Rectal smooth muscle tissue (tissue), 1 donor: Measurements from ENCODE around the gene CALB2.

Experiments used
- H3K27ac ChIP-seq: one replicate; pipeline ENCODE4 v1.7.0; 2013; ENCODE audit warnings: low read depth, low read length, inconsistent platforms
- H3K27me3 ChIP-seq: one replicate; pipeline ENCODE4 v1.7.0; 2013; ENCODE audit warnings: low read length; ENCODE audit not compliant: control insufficient read depth, insufficient read depth
- H3K36me3 ChIP-seq: one replicate; pipeline ENCODE4 v1.7.0; 2013; ENCODE audit warnings: low read length; ENCODE audit not compliant: control insufficient read depth, insufficient read depth
- H3K4me1 ChIP-seq: one replicate; pipeline ENCODE4 v1.7.0; 2013; ENCODE audit warnings: low read length; ENCODE audit not compliant: control insufficient read depth, insufficient read depth
- H3K4me3 ChIP-seq: one replicate; pipeline ENCODE4 v1.7.0; 2013; ENCODE audit warnings: low read length
- H3K9ac ChIP-seq: one replicate; pipeline ENCODE4 v1.7.0; 2013; ENCODE audit warnings: low read length

CALB2 gene

DNA sequence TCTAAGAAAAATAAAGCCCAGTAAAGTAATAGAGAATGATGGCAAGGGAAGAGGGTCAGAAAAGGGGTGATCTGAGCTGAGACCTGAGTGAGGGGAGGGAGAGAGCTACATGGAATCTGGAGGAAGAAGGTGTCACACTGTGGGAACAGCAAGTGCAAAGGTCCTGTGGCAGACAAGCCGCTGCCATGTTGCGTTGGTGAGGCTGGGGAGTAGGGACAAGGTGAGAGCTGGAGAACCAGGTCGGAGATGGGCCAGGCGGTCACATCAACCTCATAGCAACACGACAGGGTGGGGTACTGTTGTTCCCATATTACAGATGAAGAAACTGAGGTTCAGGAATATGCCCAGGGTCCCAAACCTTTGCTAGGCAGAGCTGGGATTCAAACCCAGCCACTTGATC, 16.6 kb upstream of the CALB2 start:
- Histone ChIP-seq H3K4me1 (no peaks in the 10 kb centered on the region), H3K27me3 (no peaks in the 10 kb centered on the region), H3K9ac (no peak overlapping the region)

GRCh38 chr16:71343078-71343477, 15.4 kb upstream of the CALB2 start:
- no peaks in the 10 kb centered on the region for H3K27me3 ChIP-seq
- no peak overlapping the region for H3K9ac ChIP-seq
- H3K27ac ChIP-seq, result no peak overlapping the region

More for the DNA sequence above, 16.6 kb upstream of the CALB2 start:
- H3K27ac ChIP-seq, result no peak overlapping the region
- no peak overlapping the region for H3K4me3 ChIP-seq
- no peaks in the 10 kb centered on the region for H3K36me3 ChIP-seq

DNA sequence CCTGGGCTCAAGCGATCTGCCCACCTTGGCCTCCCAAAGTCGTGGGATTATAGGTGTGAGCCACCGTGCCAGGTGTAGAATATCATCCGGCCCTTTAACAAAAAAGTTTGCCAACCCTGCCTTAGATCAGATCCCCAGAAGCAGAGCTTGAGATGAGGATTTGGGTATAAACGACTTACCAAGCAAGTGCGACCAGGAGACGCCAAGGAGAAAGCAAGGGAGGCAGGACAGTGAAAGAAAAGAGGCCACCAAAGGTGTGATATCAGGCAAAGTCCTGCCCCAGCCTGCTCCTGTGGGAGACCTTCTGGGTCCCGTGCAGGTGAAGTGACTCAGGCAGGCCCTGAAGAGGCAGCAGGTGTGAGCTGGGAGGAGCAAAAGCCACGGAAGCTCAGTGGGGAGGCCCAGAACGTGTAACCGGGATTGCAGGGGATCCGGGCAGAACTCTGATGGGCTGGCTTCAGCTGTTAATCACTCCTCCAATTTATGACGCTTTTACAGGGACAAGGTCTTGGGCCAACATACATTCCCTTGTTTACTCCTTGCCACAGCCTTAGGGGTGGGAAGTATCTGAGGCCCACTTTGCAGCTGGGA, 14.1 kb upstream of the CALB2 start:
- no peak overlapping the region for H3K4me3 ChIP-seq
- no peaks in the 10 kb centered on the region for H3K27me3 ChIP-seq
- no peak overlapping the region for H3K9ac ChIP-seq
- no peaks in the 10 kb centered on the region for H3K36me3 ChIP-seq
- no peaks in the 10 kb centered on the region for H3K4me1 ChIP-seq
- H3K27ac ChIP-seq, result no peak overlapping the region

More at GRCh38 chr16:71343078-71343477, 15.4 kb upstream of the CALB2 start:
- Histone ChIP-seq H3K36me3 (no peaks in the 10 kb centered on the region), H3K4me3 (no peak overlapping the region), H3K4me1 (no peaks in the 10 kb centered on the region)

- H3K9ac ChIP-seq, result no peak overlapping the region
- H3K4me3 ChIP-seq, result no peak overlapping the region
- H3K27ac ChIP-seq, result no peak overlapping the region
- no peaks in the 10 kb centered on the region for H3K36me3 ChIP-seq
- H3K27me3 ChIP-seq, result no peaks in the 10 kb centered on the region
- H3K4me1 ChIP-seq, result no peaks in the 10 kb centered on the region
These were observed 13.5 kb upstream of the CALB2 start for GRCh38 chr16:71345031-71345430.

- Histone ChIP-seq H3K36me3 (no peaks in the 10 kb centered on the region), H3K4me3 (no peak overlapping the region), H3K9ac (no peak overlapping the region), H3K27ac (no peak overlapping the region), H3K27me3 (no peaks in the 10 kb centered on the region), H3K4me1 (no peaks in the 10 kb centered on the region)
These were observed 11.4 kb upstream of the CALB2 start for GRCh38 chr16:71347146-71347545.

DNA sequence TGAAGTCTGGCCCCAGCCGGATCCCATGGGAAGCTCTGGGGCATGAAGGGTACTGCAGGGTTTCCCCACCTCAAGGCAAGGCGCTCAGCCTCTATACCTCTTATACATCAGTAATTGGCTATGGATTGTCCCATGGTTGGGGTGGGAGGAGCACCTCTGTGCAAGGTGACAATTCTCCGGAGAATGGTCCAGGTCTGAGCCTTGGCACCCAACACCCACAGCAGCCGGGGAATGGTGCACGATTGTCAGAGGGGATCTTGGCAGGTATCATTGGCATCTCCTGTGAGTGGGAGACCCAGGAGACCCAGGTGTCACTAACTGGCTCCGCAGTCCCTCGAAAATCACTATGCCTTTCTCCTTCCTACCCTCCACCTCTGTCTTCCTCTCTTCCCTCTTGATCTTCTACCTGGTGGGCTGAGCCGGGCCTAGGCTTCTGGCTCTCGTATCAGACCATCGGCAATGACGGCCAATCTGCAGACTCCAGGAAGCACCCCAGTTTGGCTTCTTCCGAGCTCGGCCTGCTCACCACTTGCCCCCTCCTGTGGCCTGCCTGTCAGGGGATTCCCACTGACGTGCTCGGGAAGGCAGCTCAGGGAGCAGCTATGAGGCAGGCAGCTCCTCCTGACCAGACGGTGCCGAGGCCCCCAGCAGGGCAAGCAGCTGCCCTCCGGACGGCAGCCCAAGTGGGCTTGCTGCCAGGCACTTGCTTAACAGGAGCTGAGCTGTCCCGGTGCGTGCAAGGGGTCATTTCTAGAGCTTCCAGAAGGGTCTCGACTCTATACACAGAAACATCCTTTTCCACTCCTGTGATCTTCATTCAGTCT, 10.0 kb upstream of the CALB2 start:
- H3K9ac ChIP-seq, result no peak overlapping the region
- H3K36me3 ChIP-seq, result no peaks in the 10 kb centered on the region
- no peaks in the 10 kb centered on the region for H3K27me3 ChIP-seq
- H3K4me1 ChIP-seq, result no peaks in the 10 kb centered on the region
- H3K27ac ChIP-seq, result no peak overlapping the region
- H3K4me3 ChIP-seq, result no peak overlapping the region

DNA sequence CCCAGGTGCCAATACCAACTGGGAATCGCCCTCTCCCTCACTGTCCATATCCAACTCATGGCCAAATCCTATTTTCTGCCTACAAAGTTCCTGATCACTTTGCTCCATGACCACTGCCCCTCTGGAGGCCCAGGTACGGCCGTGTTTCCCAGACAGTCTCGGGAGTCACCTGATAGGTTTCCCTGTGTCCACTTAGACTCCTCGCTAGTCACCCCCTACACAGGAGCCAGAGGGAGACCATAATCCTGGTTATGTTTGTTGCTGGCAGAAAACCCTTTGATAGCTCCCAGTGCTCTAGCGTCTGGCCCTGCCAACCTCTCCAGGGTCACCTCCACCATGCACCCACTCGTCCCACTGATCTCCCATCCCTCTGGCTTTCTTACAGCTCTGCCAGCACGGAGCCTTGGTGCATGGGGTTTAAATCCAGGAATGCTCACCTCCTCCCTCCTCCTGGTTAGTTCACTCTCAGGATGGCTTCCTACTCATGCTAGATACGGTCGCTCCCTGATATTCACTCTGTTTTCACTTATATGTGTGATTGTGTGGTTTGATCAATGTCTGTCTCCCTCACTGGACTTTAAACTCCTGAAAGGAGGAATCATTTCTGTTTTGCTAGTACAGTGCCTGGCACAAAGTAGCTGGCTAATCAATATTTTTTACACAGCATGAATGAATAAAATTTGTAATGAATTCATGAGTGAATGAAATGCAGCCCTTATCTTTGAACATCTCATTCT, 7.5 kb upstream of the CALB2 start:
- H3K9ac ChIP-seq, result no peak overlapping the region
- H3K27me3 ChIP-seq, result no peaks in the 10 kb centered on the region
- no peak overlapping the region for H3K27ac ChIP-seq
- no peaks in the 10 kb centered on the region for H3K36me3 ChIP-seq
- H3K4me3 ChIP-seq, result no peak overlapping the region
- H3K4me1 ChIP-seq, result no peaks in the 10 kb centered on the region

DNA sequence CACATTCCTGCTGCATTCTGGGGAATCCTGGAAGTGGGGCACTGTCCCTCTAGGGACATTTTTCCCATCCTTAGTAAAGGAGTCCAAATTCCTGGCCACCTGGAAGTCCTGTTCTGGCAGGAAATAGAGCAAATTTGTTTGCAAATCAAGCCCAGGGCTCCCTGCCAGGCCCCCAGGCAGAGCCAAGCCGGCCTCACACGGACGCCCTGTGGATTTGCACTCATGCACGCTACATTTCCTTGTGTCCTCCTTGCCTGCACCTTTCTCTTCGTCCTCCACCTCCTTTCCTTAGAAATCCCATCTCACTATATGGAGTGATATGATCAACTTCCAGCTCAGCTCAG, 7.0 kb upstream of the CALB2 start:
- Histone ChIP-seq H3K9ac (no peak overlapping the region), H3K4me1 (no peaks in the 10 kb centered on the region), H3K27me3 (no peaks in the 10 kb centered on the region), H3K4me3 (no peak overlapping the region), H3K27ac (no peak overlapping the region), H3K36me3 (no peaks in the 10 kb centered on the region)

DNA sequence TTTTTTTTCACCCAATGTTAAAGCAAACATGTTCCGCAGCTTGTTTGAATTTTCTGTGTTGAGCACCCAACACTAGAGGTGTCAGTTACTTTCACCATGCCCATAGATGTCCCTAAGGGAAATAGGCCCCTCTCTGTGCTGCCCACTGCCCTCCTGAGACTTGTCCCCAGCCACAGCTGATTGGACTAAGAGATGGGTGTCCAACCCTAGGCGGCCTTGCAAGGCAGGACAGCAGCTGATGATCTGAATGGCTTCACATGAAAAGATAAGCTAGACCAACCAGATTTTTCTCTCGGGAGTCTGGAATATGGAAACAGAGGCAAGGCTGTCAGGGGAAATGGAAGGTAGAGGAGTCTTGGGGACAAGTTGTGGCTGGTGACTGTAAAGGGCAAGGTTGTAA, 6.1 kb upstream of the CALB2 start:
- Histone ChIP-seq H3K27me3 (no peaks in the 10 kb centered on the region), H3K4me3 (no peak overlapping the region), H3K36me3 (no peaks in the 10 kb centered on the region), H3K9ac (no peak overlapping the region), H3K4me1 (no peaks in the 10 kb centered on the region), H3K27ac (no peak overlapping the region)

- no peak overlapping the region for H3K4me3 ChIP-seq
- H3K36me3 ChIP-seq, result no peaks in the 10 kb centered on the region
- H3K9ac ChIP-seq, result no peak overlapping the region
- H3K4me1 ChIP-seq, result no peaks in the 10 kb centered on the region
- no peaks in the 10 kb centered on the region for H3K27me3 ChIP-seq
- no peak overlapping the region for H3K27ac ChIP-seq
These were observed 5.5 kb upstream of the CALB2 start for GRCh38 chr16:71352963-71353460.

GRCh38 chr16:71353736-71354135, 4.8 kb upstream of the CALB2 start:
- no peaks in the 10 kb centered on the region for H3K27me3 ChIP-seq
- H3K4me1 ChIP-seq, result no peaks in the 10 kb centered on the region
- no peak overlapping the region for H3K27ac ChIP-seq
- no peaks in the 10 kb centered on the region for H3K36me3 ChIP-seq
- no peak overlapping the region for H3K9ac ChIP-seq
- no peak overlapping the region for H3K4me3 ChIP-seq

- Histone ChIP-seq H3K4me1 (no peaks in the 10 kb centered on the region), H3K36me3 (no peaks in the 10 kb centered on the region), H3K4me3 (no peak overlapping the region), H3K27me3 (no peaks in the 10 kb centered on the region), H3K9ac (no peak overlapping the region), H3K27ac (no peak overlapping the region)
These were observed 4.4 kb upstream of the CALB2 start for GRCh38 chr16:71354156-71354555.
